ENCODE data around the gene ARHGAP8.

- no peak for TF ChIP-seq POLR2AphosphoS5 (IDR thresholded peaks at IDR 0.05; ENCODE audit: low read depth)
- TF ChIP-seq, protein P1, sequence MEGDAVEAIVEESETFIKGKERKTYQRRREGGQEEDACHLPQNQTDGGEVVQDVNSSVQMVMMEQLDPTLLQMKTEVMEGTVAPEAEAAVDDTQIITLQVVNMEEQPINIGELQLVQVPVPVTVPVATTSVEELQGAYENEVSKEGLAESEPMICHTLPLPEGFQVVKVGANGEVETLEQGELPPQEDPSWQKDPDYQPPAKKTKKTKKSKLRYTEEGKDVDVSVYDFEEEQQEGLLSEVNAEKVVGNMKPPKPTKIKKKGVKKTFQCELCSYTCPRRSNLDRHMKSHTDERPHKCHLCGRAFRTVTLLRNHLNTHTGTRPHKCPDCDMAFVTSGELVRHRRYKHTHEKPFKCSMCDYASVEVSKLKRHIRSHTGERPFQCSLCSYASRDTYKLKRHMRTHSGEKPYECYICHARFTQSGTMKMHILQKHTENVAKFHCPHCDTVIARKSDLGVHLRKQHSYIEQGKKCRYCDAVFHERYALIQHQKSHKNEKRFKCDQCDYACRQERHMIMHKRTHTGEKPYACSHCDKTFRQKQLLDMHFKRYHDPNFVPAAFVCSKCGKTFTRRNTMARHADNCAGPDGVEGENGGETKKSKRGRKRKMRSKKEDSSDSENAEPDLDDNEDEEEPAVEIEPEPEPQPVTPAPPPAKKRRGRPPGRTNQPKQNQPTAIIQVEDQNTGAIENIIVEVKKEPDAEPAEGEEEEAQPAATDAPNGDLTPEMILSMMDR (IDR thresholded peaks at IDR 0.05; ENCODE audit: insufficient read depth, low read length), result no peak
- TF ChIP-seq SPI1 (IDR thresholded peaks at IDR 0.05; ENCODE audit: borderline replicate concordance, low read depth), result no peak
- no peak for TF ChIP-seq REST (IDR thresholded peaks at IDR 0.05; ENCODE audit: insufficient replicate concordance, low read depth)
- TF ChIP-seq GABPA (IDR thresholded peaks at IDR 0.05; ENCODE audit: low read depth), result no peak
These were observed 154.7 kb downstream of the ARHGAP8 start for GRCh38 chr22:44906999-44907644.

Data from HL-60 (cell line).